Loucy (cell line): Measurements from ENCODE around the gene CPED1.

Experiments used
- CTCF ChIP-seq: fragments of 200-600 bp; sonication (generic); conservative IDR thresholded peaks from 2 replicates; pipeline ENCODE4 v1.5.1; 2014; ENCODE audit warnings: mild to moderate bottlenecking, antibody characterized with exemption, low read length
- EZH2phosphoT487 ChIP-seq: fragments of 200-600 bp; IDR thresholded peaks from 2 replicates; pipeline ENCODE4 v1.6.1; 2018; ENCODE audit warnings: antibody characterized with exemption, mild to moderate bottlenecking, moderate library complexity, borderline replicate concordance

DNA sequence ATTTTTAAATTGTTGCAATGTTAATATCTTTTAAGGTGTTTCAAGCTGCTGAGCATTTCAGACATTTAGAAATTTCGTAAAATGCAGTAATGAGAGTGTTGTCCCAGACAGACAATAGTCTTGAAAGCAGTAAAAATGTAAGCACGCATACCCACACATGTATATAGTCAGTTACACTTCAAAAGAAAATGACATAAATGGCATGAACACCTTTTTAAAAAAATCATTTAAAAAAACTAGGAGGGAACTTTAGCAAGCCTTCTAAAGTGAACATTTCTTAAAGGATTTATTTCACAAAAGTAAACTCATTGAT, 51.0 kb downstream of the CPED1 start:
- no peak for TF ChIP-seq CTCF
- no peak for TF ChIP-seq EZH2phosphoT487
